ENCODE measurements around the gene SLC25A21. TPM values are rescaled to one million over a fixed set of nuclear protein-coding genes. Genes with fewer than 3 reads are reported as not detected.

SLC25A21 gene
- total and polyA plus RNA-seq, 10 of the 15 experiments (the other 5 are each of a cell fraction or from before 2014, with no cell fraction given), result 0.06 to 0.72 (median 0.17) TPM; not detected in 3

GRCh38 chr14:36659822-36660735 is 512.3 kb downstream of the SLC25A21 start:
- FAIRE-seq, result no peak
- Histone ChIP-seq H2AFZ (ENCODE audit: control insufficient read depth, low read depth, low read length) (no peak overlapping the region), H3K9ac (ENCODE audit: control insufficient read depth, insufficient read depth, low read length) (no peak overlapping the region), H3K27me3 (replicated peaks in 1 of 2; ENCODE audit: control insufficient read depth in 2 of 2, insufficient read depth in 2 of 2, low read length in 1 of 2) (peaks cover 5 to 22% of the 10 kb centered on the region in 2 experiments; a peak in 3 of 4 replicates), H3K79me2 (ENCODE audit: control insufficient read depth, insufficient read depth, low read length) (no peaks in the 10 kb centered on the region), H4K20me1 (ENCODE audit: control insufficient read depth, insufficient read depth) (no peaks in the 10 kb centered on the region), H3K4me1 (ENCODE audit: control insufficient read depth, insufficient read depth, low read length) (no peaks in the 10 kb centered on the region), H3K4me2 (ENCODE audit: control insufficient read depth, insufficient read depth) (no peak overlapping the region), H3K9me3 (replicated peaks; ENCODE audit: control insufficient read depth, insufficient read depth, low read length) (peaks cover 5% of the 10 kb centered on the region; the same call in 1 of the 3 replicates), H3K36me3 (ENCODE audit: control insufficient read depth in 2 of 2, insufficient read depth in 2 of 2, low read length in 1 of 2) (no peaks in the 10 kb centered on the region), H3K4me3 (no peak overlapping the region), H3K27ac (ENCODE audit: control insufficient read depth, insufficient read depth) (no peak overlapping the region)
- POLR2A ChIA-PET, result interaction anchor here (1.2 kb wide), 1 partner anchor 137 kb away, joined by 3 read pairs; no protein-coding TSS in a partner anchor
- no TSS peak for BruUV-seq (replicated peaks)
- no peak for DNase-seq (ENCODE audit: low read depth, low spot score)
- CTCF ChIA-PET, result interaction anchor here (0.6 to 3.6 kb wide), 7 partner anchors 88 to 600 kb away, joined by 3 to 17 read pairs (median 3); no protein-coding TSS in a partner anchor
- whole genome bisulfite sequencing (ENCODE audit: insufficient coverage, insufficient replicate concordance, low lambda C conversion rate, missing lambda C conversion rate), result 33% methylated on average over 19 of the region's 19 CpGs
- RAD21 ChIA-PET (ENCODE audit: unreplicated experiment), result interaction anchor here (1.3 to 1.9 kb wide), 2 partner anchors 10 to 282 kb away, joined by 3 to 6 read pairs; no protein-coding TSS in a partner anchor
- in situ Hi-C loops (cut with MboI), result loop anchor here (10.0 kb wide), 2 partner anchors 275 to 485 kb away; no protein-coding TSS in a partner anchor
- TF ChIP-seq MEF2B (IDR thresholded peaks at IDR 0.05; ENCODE audit: partially characterized antibody, poor library complexity, severe bottlenecking) (peak; percentile 45), SREBF2 (IDR thresholded peaks at IDR 0.05; ENCODE audit: low read length) (no peak)
- ATAC-seq, result no peak; the same call in 1 of the 3 replicates
- SMC1A ChIA-PET (ENCODE audit: uncharacterized antibody, unreplicated experiment), result interaction anchor here (0.7 to 1.5 kb wide), 2 partner anchors 11 to 282 kb away, joined by 3 to 4 read pairs; no protein-coding TSS in a partner anchor
- intact Hi-C loops (cut with micrococcal nuclease; ENCODE audit: unreplicated experiment), result loop anchor here (2.0 kb wide), 1 partner anchor 283 kb away; no protein-coding TSS in a partner anchor

Measured in GM12878 (cell line).